Activated CD8-positive, alpha-beta memory T cell treated with anti-CD3 and anti-CD28 coated beads, Interleukin-2, amount 50 U/mL, for 4 hours (primary cell): ENCODE measurements around the gene PAX8.
A peak's percentile ranks its signal among the peaks of the same experiment; 100 is the strongest.

Experiments
- DNase-seq: peaks from one replicate; pipeline ENCODE4 v3.0.0-alpha.2; 2020

PAX8 gene

GRCh38 chr2:113235347-113236226, 43.1 kb downstream of the PAX8 start:
- peak; percentile 62 for DNase-seq

- no peak for DNase-seq
Observed at GRCh38 chr2:113234721-113235346, 43.9 kb downstream of the PAX8 start.

- no peak for DNase-seq
Observed at GRCh38 chr2:113233593-113234550, 44.8 kb downstream of the PAX8 start.

GRCh38 chr2:113232740-113233139, 46.0 kb downstream of the PAX8 start:
- no peak for DNase-seq

- no peak for DNase-seq
Observed at GRCh38 chr2:113232123-113232522, 46.6 kb downstream of the PAX8 start.

GRCh38 chr2:113231064-113231463, 47.7 kb downstream of the PAX8 start:
- no peak for DNase-seq

GRCh38 chr2:113230531-113230930, 48.2 kb downstream of the PAX8 start:
- no peak for DNase-seq

GRCh38 chr2:113229795-113230194, 48.9 kb downstream of the PAX8 start:
- no peak for DNase-seq

- DNase-seq: no peak
Observed at GRCh38 chr2:113228991-113229716, 49.6 kb downstream of the PAX8 start.

GRCh38 chr2:113228351-113228750, 50.4 kb downstream of the PAX8 start:
- DNase-seq: no peak

GRCh38 chr2:113227698-113228097, 51.0 kb downstream of the PAX8 start:
- DNase-seq: no peak

- DNase-seq: no peak
Observed at GRCh38 chr2:113227290-113227689, 51.4 kb downstream of the PAX8 start.

GRCh38 chr2:113226462-113226861, 52.3 kb downstream of the PAX8 start:
- DNase-seq: no peak

- no peak for DNase-seq
Observed at GRCh38 chr2:113225263-113226259, 53.2 kb downstream of the PAX8 start.

GRCh38 chr2:113224647-113225236, 54.0 kb downstream of the PAX8 start:
- no peak for DNase-seq

GRCh38 chr2:113223813-113224212, 54.9 kb downstream of the PAX8 start:
- no peak for DNase-seq

GRCh38 chr2:113221846-113222245, 56.9 kb downstream of the PAX8 start:
- no peak for DNase-seq

- no peak for DNase-seq
Observed at GRCh38 chr2:113220970-113221708, 57.6 kb downstream of the PAX8 start.

GRCh38 chr2:113219889-113220641, 58.7 kb downstream of the PAX8 start:
- no peak for DNase-seq
